Testis (tissue), 2 donors: ENCODE results near the gene IFIT1.

Experiments
- CTCF ChIP-seq, 3 experiments: fragments of 450-650 bp in 2 of 3; fragments of 200-600 bp in 1 of 3; sonication (generic) in 1 of 3; IDR thresholded peaks; one replicate each; pipeline ENCODE4 v1.5.1; 2016 to 2019; ENCODE audit warnings: antibody characterized with exemption in 3 of 3, mild to moderate bottlenecking in 2 of 3, moderate library complexity in 1 of 3
- POLR2A ChIP-seq: fragments of 450-650 bp; IDR thresholded peaks from one replicate; pipeline ENCODE4 v1.6.1; 2017; ENCODE audit warnings: antibody characterized with exemption, mild to moderate bottlenecking, moderate library complexity

DNA sequence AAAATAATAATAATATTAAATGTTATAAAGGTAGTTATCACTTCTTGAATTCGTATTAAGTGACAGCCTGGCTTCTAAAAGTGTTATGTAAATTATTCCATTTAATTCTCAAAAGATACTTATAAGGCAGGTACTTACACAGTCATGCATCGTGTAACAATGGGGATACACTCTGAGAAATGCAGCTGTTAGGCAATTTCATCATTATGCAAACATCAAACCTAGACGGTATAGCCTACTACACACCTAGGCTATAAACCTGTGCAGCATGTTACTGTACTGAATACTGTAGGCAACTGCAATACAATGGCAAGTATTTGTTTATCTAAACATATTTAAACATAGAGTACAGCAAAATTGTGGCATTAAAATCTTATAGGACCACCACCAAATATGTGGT lies 1.5 kb downstream of the IFIT1 start:
- no peak for TF ChIP-seq CTCF (IDR thresholded peaks at IDR 0.05)
- no peak for TF ChIP-seq POLR2A
